Measurements from ENCODE around the gene LMOD3. TPM values are rescaled to one million over a fixed set of nuclear protein-coding genes. Genes with fewer than 3 reads are reported as not detected.

Gene LMOD3
- total and polyA plus RNA-seq, 2 of the 8 experiments (the other 6 are each of a cell fraction or from before 2014, with no cell fraction given), result not detected

DNA sequence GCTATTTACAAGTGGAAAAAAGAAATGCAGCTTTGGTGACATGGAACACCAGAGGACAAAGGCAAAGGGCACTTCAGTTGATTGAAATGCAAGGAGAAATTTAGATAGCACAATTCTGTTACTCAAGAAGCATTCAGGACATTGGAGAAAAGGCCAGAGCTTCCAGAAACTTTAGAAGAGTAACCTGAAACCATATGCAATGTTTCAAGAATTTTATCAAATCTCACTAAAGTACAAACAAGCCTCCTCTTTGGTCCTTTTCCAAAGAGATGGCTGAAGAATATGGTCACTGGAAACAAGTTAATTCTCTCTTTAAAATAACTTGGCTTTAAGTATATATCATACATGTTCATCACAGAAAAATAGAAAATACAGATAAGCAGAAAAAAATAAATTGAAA is 14.6 kb upstream of the LMOD3 start:
- Histone ChIP-seq H2BK12ac (ENCODE audit: low read depth, low read length) (no peak overlapping the region), H4K8ac (ENCODE audit: extremely low read depth, insufficient read depth, low read length) (no peak overlapping the region)
- no peak for DNase-seq (ENCODE audit: low read depth in 1 of 2, low spot score in 2 of 2)

More for the DNA sequence above, 14.6 kb upstream of the LMOD3 start:
- Histone ChIP-seq H3K18ac (ENCODE audit: extremely low read depth, low read length) (no peak overlapping the region), H3K23ac (ENCODE audit: insufficient read length) (no peak overlapping the region), H3K27ac (ENCODE audit: low read depth, low read length) (no peak overlapping the region), H3K79me1 (ENCODE audit: low read depth, low read length) (no peaks in the 10 kb centered on the region), H2BK120ac (replicated peaks; ENCODE audit: low read depth, low read length) (no peak overlapping the region), H3K23me2 (ENCODE audit: low read depth, low read length) (no peaks in the 10 kb centered on the region), H3K4me3 (ENCODE audit: extremely low read depth in 1 of 4, insufficient read depth in 2 of 4, low read depth in 3 of 4, low read length in 4 of 4) (no peak overlapping the region), H3K14ac (ENCODE audit: insufficient read length) (no peak overlapping the region), H2BK5ac (ENCODE audit: low read depth, low read length) (no peak overlapping the region), H3K56ac (replicated peaks; ENCODE audit: insufficient read length, low read depth, low read length) (no peak overlapping the region), H3K9ac (replicated peaks in 1 of 4; ENCODE audit: extremely low read depth in 1 of 4, low read depth in 3 of 4, low read length in 3 of 4) (no peak overlapping the region), H3K36me3 (ENCODE audit: control insufficient read depth in 2 of 4, insufficient read depth in 4 of 4, low read length in 3 of 4) (no peaks in the 10 kb centered on the region), H2BK15ac (ENCODE audit: low read length) (no peak overlapping the region), H4K91ac (replicated peaks; ENCODE audit: insufficient read length, low read length) (no peak overlapping the region), H3K4me1 (replicated peaks in 1 of 4; ENCODE audit: control insufficient read depth in 3 of 4, insufficient read depth in 4 of 4, low read length in 3 of 4) (no peaks in the 10 kb centered on the region), H3K27me3 (replicated peaks in 1 of 4; ENCODE audit: control insufficient read depth in 3 of 4, extremely low read depth in 1 of 4, insufficient read depth in 3 of 4, low read length in 3 of 4) (peaks cover 0 to 5% (median 0%) of the 10 kb centered on the region in 4 experiments; a peak in 1 of 7 replicates), H3K4ac (replicated peaks; ENCODE audit: insufficient read length, low read depth, low read length) (no peak overlapping the region), H3K4me2 (ENCODE audit: insufficient read depth in 1 of 2, low read depth in 2 of 2, low read length in 2 of 2) (no peak overlapping the region), H3K9me3 (ENCODE audit: insufficient read depth in 2 of 2, low read depth in 1 of 2, low read length in 1 of 2) (no peaks in the 10 kb centered on the region), H2AK5ac (ENCODE audit: low read depth, low read length) (no peak overlapping the region), H2AFZ (ENCODE audit: low read length) (no peak overlapping the region), H3K79me2 (ENCODE audit: control insufficient read depth in 1 of 2, insufficient read depth in 2 of 2, low read length in 2 of 2) (no peaks in the 10 kb centered on the region), H4K5ac (ENCODE audit: insufficient read length, low read depth, low read length) (no peak overlapping the region), H2BK20ac (ENCODE audit: low read length) (no peak overlapping the region), H4K20me1 (replicated peaks in 1 of 2; ENCODE audit: control insufficient read depth in 1 of 2, insufficient read depth in 2 of 2, low read length in 2 of 2) (no peaks in the 10 kb centered on the region)
- no peak for FAIRE-seq
- ChIA-PET CTCF (ENCODE audit: partially characterized antibody) (interaction anchor here (1.0 to 1.3 kb wide), 4 partner anchors 16 to 173 kb away, joined by 3 to 6 read pairs (median 4); no protein-coding TSS in a partner anchor), POLR2A (ENCODE audit: partially characterized antibody) (no interaction called here)
- TF ChIP-seq SRF (IDR thresholded peaks at IDR 0.05; ENCODE audit: low read depth, low read length), result no peak

All from H1 (cell line).